CD4-positive, alpha-beta memory T cell (primary cell): ENCODE data around the gene HAS3. TPM values are rescaled to one million over a fixed set of nuclear protein-coding genes. Genes with fewer than 3 reads are reported as not detected.

ENCODE experiments used
- CTCF ChIA-PET: fragments of 350-600 bp; sonication (Branson Sonifier 250); formaldehyde crosslinking; loops from one replicate; lab custom pipeline; 2021; ENCODE audit warnings: inconsistent platforms; ENCODE audit not compliant: partially characterized antibody; lab: Charles Lee
- POLR2A ChIA-PET: fragments of 350-600 bp; sonication (Branson Sonifier 250); formaldehyde crosslinking; loops from one replicate; lab custom pipeline; 2021; ENCODE audit not compliant: partially characterized antibody; lab: Charles Lee
- DNase-seq, 5 donors: peaks; one replicate each; pipeline versions ENCODE4 v3.0.0 to v3.0.0-alpha.2; 2020 to 2022; ENCODE audit warnings: mixed read lengths in 1 of 5
- H3K27ac ChIP-seq: one replicate; pipeline ENCODE4 v1.7.0; 2013; ENCODE audit warnings: low read depth, low read length
- H3K27me3 ChIP-seq: 2 replicates; pipeline ENCODE4 v1.7.0; 2013; ENCODE audit warnings: mild to moderate bottlenecking, low read length, moderate library complexity; ENCODE audit not compliant: insufficient read depth
- H3K36me3 ChIP-seq: 2 replicates; pipeline ENCODE4 v1.7.0; 2013; ENCODE audit warnings: mild to moderate bottlenecking, low read length, moderate library complexity; ENCODE audit not compliant: insufficient read depth
- H3K4me1 ChIP-seq: 2 replicates; pipeline ENCODE4 v1.7.0; 2013; ENCODE audit warnings: mild to moderate bottlenecking, low read length, moderate library complexity; ENCODE audit not compliant: insufficient read depth
- H3K4me3 ChIP-seq, 2 donors: one replicate each; pipeline ENCODE4 v1.7.0; 2013; ENCODE audit warnings: low read length in 2 of 2, mild to moderate bottlenecking in 1 of 2
- H3K9me3 ChIP-seq, 2 donors: one replicate each; pipeline ENCODE4 v1.7.0; 2013; ENCODE audit warnings: low read length in 2 of 2, control low read depth in 1 of 2; ENCODE audit not compliant: control insufficient read depth in 1 of 2
- H3K27ac Mint-ChIP-seq, 7 donors: one replicate each; pipeline ENCODE4 v1.8.0; 2020 to 2021; ENCODE audit warnings: mixed read lengths in 7 of 7, mild to moderate bottlenecking in 6 of 7, inconsistent platforms in 3 of 7, moderate library complexity in 3 of 7
- H3K27me3 Mint-ChIP-seq, 2 donors: one replicate each; pipeline ENCODE4 v1.8.0; 2020 to 2021; ENCODE audit warnings: mixed read lengths in 2 of 2
- H3K36me3 Mint-ChIP-seq, 2 donors: one replicate each; pipeline ENCODE4 v1.8.0; 2020 to 2021; ENCODE audit warnings: mixed read lengths in 2 of 2, inconsistent platforms in 1 of 2, mild to moderate bottlenecking in 1 of 2
- H3K4me1 Mint-ChIP-seq, 4 donors: one replicate each; pipeline ENCODE4 v1.8.0; 2020 to 2021; ENCODE audit warnings: mixed read lengths in 4 of 4, mild to moderate bottlenecking in 1 of 4
- H3K4me3 Mint-ChIP-seq, 8 donors: one replicate each; pipeline ENCODE4 v1.8.0; 2020 to 2021; ENCODE audit warnings: mixed read lengths in 8 of 8, mild to moderate bottlenecking in 7 of 8, moderate library complexity in 6 of 8, inconsistent platforms in 3 of 8
- H3K9me3 Mint-ChIP-seq, 8 donors: one replicate each; pipeline ENCODE4 v1.8.0; 2020 to 2021; ENCODE audit warnings: mixed read lengths in 8 of 8, mild to moderate bottlenecking in 5 of 8, inconsistent platforms in 3 of 8, moderate library complexity in 1 of 8
- intact Hi-C: fragments of 100-400 bp; cut with micrococcal nuclease; formaldehyde crosslinking; loops from one replicate; pipeline ENCODE4 v1.15.1; 2023
- polyA plus RNA-seq, 2 donors: library from polyadenylated mRNA; unstranded; fragments of 300-500 nt; fragmentation: Illumina TruSeq; gene quantifications; one replicate each; pipeline ENCODE4 v1.2.3, GENCODE V29; 2021
- total RNA-seq, 2 experiments: library from RNA; stranded (reverse); gene quantifications; one replicate each; pipeline ENCODE4 v1.2.3, GENCODE V29; 2021

Gene HAS3
- total and polyA plus RNA-seq, 4 experiments from 2014 or later, result 0.07 to 3.3 (median 2.7) TPM; not detected in 1

DNA sequence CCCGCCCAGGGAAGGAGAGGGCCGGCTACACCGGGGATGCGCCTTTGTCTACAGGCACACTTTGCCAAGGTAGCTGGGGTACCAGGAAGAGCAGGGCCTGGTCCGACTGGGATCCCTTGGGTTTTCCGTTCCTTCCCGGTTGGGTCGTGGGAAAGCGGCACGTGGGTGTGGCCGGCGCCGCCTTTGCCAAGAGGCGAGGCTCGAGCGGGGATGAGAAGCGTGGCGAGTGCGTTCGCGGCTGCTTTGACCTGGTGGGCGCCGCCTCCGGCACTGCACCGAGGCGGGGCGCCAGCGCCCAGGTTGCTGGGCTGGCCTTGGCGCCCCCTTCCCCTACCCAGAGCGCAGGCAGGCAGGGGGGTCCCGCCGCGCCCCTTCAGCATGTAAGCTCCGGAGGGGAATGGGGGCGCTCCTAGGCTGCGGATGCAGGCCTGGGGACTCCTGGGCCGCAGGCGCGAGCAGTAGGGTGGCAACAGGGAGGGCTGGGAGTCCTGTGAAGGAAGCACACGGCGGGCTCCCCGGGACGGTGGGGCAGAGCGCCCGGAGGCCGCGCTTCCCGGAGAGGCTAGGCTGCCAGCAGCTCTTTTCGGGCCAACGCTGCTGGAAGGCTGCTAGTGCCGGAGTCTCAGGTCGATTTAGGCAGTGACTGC, 2.0 kb downstream of the HAS3 start:
- POLR2A ChIA-PET, result no interaction called here
- Mint-ChIP-seq H3K9me3 (no peaks in the 10 kb centered on the region), H3K27me3 (peaks cover 18 to 28% of the 10 kb centered on the region in 2 donors), H3K4me1 (peaks cover 5 to 21% (median 14%) of the 10 kb centered on the region in 4 donors), H3K27ac (peak overlapping the region in 1 of 7 donors; percentile 55), H3K4me3 (peak overlapping the region; percentile 50 to 79 (median 75)), H3K36me3 (peaks cover 21 to 24% of the 10 kb centered on the region in 2 donors)
- Histone ChIP-seq H3K27me3 (peaks cover 15% of the 10 kb centered on the region), H3K36me3 (no peaks in the 10 kb centered on the region), H3K27ac (no peak overlapping the region), H3K4me3 (no peak overlapping the region), H3K9me3 (no peaks in the 10 kb centered on the region), H3K4me1 (peaks cover 15% of the 10 kb centered on the region)
- intact Hi-C loops, result no loop called here
- CTCF ChIA-PET, result interaction anchor here (1.2 kb wide), 1 partner anchor 10 kb away, joined by 3 read pairs; no protein-coding TSS in a partner anchor
- no peak for DNase-seq

DNA sequence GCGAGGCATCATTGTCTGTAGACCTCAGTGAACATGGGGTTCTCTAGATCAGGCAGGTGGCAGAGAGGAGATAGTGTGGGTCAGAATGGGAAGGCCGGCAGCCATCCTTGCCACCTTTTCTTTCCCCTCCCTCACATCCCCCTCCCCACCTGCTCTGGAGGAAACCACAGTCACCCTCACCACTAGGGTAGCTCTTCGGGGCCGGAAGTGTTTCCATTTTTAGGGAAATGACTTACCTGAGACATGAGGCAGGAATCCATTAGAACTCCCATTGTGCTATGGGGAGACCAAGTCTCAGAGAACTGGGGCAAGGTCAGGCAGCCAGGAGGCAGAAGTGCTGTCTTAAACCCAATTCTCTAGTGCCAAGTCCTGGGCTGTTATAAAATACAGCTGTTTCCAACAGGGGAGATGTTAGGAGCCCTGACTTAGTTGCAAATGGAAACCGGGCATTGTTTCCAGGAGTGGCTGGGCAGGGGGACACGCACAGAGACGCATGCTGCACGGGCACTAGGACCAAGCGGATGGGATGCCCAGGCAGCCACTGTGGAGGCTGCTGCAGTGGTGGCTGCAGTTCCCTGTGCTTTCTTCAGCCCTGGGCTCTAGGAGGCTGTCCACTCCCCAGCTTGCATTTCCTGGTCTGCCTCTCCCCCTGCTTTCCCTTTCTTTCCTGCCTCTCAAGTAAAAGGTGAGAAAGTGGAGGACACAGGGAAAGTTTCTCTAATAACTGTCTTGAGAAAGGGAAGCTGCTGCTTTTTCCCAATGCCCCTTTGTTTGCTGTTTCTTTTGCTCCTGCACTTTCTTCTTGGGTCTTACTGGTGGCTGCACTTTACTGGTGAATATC, 2.8 kb downstream of the HAS3 start:
- DNase-seq, result no peak
- intact Hi-C loops, result no loop called here
- peaks cover 5 to 26% (median 15%) of the 10 kb centered on the region in 4 donors for H3K4me1 Mint-ChIP-seq
- no peaks in the 10 kb centered on the region for H3K36me3 ChIP-seq
- H3K27ac ChIP-seq, result no peak overlapping the region
- ChIA-PET POLR2A (interaction anchor here (0.8 kb wide), 2 partner anchors 90 to 587 kb away, joined by 3 read pairs; no protein-coding TSS in a partner anchor), CTCF (interaction anchor here (1.2 to 1.4 kb wide), 2 partner anchors 9 to 15 kb away, joined by 3 to 7 read pairs; no protein-coding TSS in a partner anchor)
- peak overlapping the region in 5 of 8 donors; percentile 25 to 60 (median 39) for H3K4me3 Mint-ChIP-seq
- peaks cover 15% of the 10 kb centered on the region for H3K27me3 ChIP-seq
- H3K4me1 ChIP-seq, result peaks cover 19% of the 10 kb centered on the region
- peaks cover 16 to 25% of the 10 kb centered on the region in 2 donors for H3K27me3 Mint-ChIP-seq
- no peak overlapping the region for H3K27ac Mint-ChIP-seq
- no peak overlapping the region for H3K4me3 ChIP-seq
- no peaks in the 10 kb centered on the region for H3K9me3 Mint-ChIP-seq
- no peaks in the 10 kb centered on the region for H3K9me3 ChIP-seq
- peaks cover 21 to 26% of the 10 kb centered on the region in 2 donors for H3K36me3 Mint-ChIP-seq

DNA sequence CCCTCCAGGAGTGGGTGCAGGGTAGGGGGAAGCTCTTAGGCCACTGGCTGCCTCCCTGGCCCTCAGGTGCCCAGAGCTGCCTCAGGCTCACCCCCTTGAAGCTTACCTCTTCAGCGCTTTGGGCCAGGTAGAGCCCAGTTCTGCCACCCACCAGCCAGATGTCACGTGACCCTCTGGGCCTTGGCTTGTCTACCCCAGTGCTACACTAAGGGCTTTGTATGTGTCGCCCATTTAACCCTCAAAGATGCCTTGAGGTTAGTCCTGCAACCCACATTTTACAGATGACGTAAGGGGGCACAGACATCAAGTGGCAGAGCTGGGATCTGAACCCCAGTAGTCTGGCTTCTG, 3.4 kb downstream of the HAS3 start:
- Mint-ChIP-seq H3K36me3 (peaks cover 25 to 31% of the 10 kb centered on the region in 2 donors), H3K9me3 (no peaks in the 10 kb centered on the region), H3K27me3 (peaks cover 16 to 22% of the 10 kb centered on the region in 2 donors), H3K4me1 (peaks cover 5 to 27% (median 15%) of the 10 kb centered on the region in 4 donors), H3K27ac (no peak overlapping the region), H3K4me3 (peak overlapping the region in 2 of 8 donors; percentile 31 to 39)
- intact Hi-C loops, result no loop called here
- Histone ChIP-seq H3K4me3 (no peak overlapping the region), H3K36me3 (peaks cover under 1% of the 10 kb centered on the region), H3K27ac (no peak overlapping the region), H3K9me3 (no peaks in the 10 kb centered on the region), H3K27me3 (peaks cover 15% of the 10 kb centered on the region), H3K4me1 (peaks cover 19% of the 10 kb centered on the region)
- ChIA-PET POLR2A (interaction anchor here (0.8 kb wide), 2 partner anchors 90 to 588 kb away, joined by 3 read pairs; no protein-coding TSS in a partner anchor), CTCF (interaction anchor here (1.2 to 1.4 kb wide), 2 partner anchors 9 to 15 kb away, joined by 3 to 7 read pairs; no protein-coding TSS in a partner anchor)
- no peak for DNase-seq

DNA sequence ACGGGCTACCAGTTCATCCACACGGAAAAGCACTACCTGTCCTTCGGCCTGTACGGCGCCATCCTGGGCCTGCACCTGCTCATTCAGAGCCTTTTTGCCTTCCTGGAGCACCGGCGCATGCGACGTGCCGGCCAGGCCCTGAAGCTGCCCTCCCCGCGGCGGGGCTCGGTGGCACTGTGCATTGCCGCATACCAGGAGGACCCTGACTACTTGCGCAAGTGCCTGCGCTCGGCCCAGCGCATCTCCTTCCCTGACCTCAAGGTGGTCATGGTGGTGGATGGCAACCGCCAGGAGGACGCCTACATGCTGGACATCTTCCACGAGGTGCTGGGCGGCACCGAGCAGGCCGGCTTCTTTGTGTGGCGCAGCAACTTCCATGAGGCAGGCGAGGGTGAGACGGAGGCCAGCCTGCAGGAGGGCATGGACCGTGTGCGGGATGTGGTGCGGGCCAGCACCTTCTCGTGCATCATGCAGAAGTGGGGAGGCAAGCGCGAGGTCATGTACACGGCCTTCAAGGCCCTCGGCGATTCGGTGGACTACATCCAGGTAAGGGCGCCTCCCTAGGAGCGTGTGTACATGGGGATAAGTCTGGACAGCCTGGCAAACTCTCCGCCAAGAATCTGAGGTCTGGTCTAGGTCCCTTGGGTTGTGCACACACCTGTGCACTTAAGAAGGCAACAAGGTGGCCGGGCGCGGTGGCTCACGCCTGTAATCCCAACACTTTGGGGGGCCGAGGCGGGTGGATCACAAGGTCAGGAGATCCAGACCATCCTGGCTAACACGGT, 4.2 kb downstream of the HAS3 start:
- H3K4me3 Mint-ChIP-seq, result peak overlapping the region in 2 of 8 donors; percentile 22 to 25
- peaks cover 14 to 21% of the 10 kb centered on the region in 2 donors for H3K27me3 Mint-ChIP-seq
- intact Hi-C loops, result no loop called here
- DNase-seq, result no peak
- no peak overlapping the region for H3K4me3 ChIP-seq
- peaks cover 30 to 35% of the 10 kb centered on the region in 2 donors for H3K36me3 Mint-ChIP-seq
- H3K27me3 ChIP-seq, result peaks cover 15% of the 10 kb centered on the region
- peaks cover 8% of the 10 kb centered on the region for H3K36me3 ChIP-seq
- ChIA-PET POLR2A (no interaction called here), CTCF (interaction anchor here (1.4 to 6.8 kb wide), 2 partner anchors 13 to 14 kb away, joined by 7 to 54 read pairs; no protein-coding TSS in a partner anchor)
- H3K4me1 Mint-ChIP-seq, result peaks cover 5 to 27% (median 15%) of the 10 kb centered on the region in 4 donors
- H3K27ac ChIP-seq, result no peak overlapping the region
- no peaks in the 10 kb centered on the region for H3K9me3 ChIP-seq
- no peak overlapping the region for H3K27ac Mint-ChIP-seq
- no peaks in the 10 kb centered on the region for H3K9me3 Mint-ChIP-seq
- H3K4me1 ChIP-seq, result peaks cover 19% of the 10 kb centered on the region

DNA sequence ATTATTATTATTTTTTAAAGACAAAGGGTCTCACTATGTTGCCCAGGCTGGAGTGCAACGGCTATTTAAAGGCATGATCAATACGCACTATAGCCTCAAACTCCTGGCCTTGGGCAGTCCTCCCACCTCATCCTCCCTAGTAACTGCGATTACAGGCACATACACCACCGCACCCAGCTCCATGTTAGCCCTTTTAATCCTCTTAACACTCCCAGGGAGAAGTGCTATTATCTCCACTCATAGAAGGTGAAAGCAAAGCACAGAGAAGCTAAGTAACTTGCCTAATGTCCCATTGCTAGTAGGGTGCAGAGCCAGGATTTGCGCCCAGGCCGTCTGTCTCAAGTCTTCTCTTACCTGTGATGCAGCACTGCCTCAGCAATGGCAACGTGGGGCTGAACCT, 5.0 kb downstream of the HAS3 start:
- Histone ChIP-seq H3K9me3 (no peaks in the 10 kb centered on the region), H3K36me3 (peaks cover 16% of the 10 kb centered on the region), H3K27ac (no peak overlapping the region), H3K4me1 (peaks cover 19% of the 10 kb centered on the region), H3K4me3 (no peak overlapping the region), H3K27me3 (peaks cover 12% of the 10 kb centered on the region)
- Mint-ChIP-seq H3K27me3 (peaks cover 10 to 17% of the 10 kb centered on the region in 2 donors), H3K27ac (no peak overlapping the region), H3K4me1 (peaks cover 2 to 24% (median 12%) of the 10 kb centered on the region in 4 donors), H3K4me3 (peak overlapping the region in 1 of 8 donors; percentile 61), H3K36me3 (peaks cover 35 to 43% of the 10 kb centered on the region in 2 donors), H3K9me3 (no peaks in the 10 kb centered on the region)
- intact Hi-C loops, result no loop called here
- DNase-seq, result no peak
- POLR2A ChIA-PET, result no interaction called here
- CTCF ChIA-PET, result interaction anchor here (6.8 kb wide), 1 partner anchor 13 kb away, joined by 54 read pairs; no protein-coding TSS in a partner anchor

DNA sequence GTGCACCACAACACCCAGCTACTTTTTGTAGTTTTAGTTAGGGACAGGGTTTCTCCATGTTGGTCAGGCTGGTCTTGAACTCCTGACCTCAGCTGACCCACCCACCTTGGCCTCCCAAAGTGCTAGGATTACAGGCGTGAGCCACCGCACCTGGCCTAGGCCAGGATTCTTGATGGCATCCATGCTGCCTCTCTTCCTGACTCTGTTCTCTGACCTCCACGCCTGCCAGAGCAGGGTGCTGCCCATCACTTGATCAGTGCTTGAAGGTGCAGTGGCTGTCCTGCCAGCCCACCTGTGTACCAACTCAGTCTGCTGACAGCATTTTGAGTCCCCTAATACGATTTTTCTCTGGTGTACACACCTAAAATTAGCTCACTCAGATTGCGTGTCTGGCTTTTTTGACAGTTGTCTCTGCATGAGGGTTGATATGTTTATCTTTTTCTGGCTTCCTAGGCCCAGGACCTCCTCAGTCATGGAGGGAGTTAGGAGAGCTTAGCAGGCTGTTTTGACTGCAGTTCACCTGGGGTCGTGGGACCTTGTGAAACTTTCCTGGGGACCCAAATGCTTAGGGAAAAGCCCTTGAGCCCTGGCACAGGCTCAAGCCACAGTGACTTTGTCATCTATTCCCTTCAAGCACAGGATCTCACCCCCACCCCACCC, 5.9 kb downstream of the HAS3 start:
- peaks cover 19% of the 10 kb centered on the region for H3K4me1 ChIP-seq
- intact Hi-C loops, result no loop called here
- ChIA-PET POLR2A (no interaction called here), CTCF (interaction anchor here (0.7 to 6.8 kb wide), 2 partner anchors 12 to 30 kb away, joined by 3 to 54 read pairs; no protein-coding TSS in a partner anchor)
- no peak overlapping the region for H3K27ac ChIP-seq
- no peaks in the 10 kb centered on the region for H3K9me3 Mint-ChIP-seq
- peaks cover 9% of the 10 kb centered on the region for H3K27me3 ChIP-seq
- H3K27me3 Mint-ChIP-seq, result peaks cover 6 to 15% of the 10 kb centered on the region in 2 donors
- no peak for DNase-seq
- H3K27ac Mint-ChIP-seq, result peak overlapping the region in 1 of 7 donors; percentile 64
- peaks cover 0 to 19% (median 10%) of the 10 kb centered on the region in 4 donors for H3K4me1 Mint-ChIP-seq
- H3K4me3 ChIP-seq, result no peak overlapping the region
- no peaks in the 10 kb centered on the region for H3K9me3 ChIP-seq
- peaks cover 35 to 44% of the 10 kb centered on the region in 2 donors for H3K36me3 Mint-ChIP-seq
- H3K36me3 ChIP-seq, result peaks cover 19% of the 10 kb centered on the region
- H3K4me3 Mint-ChIP-seq, result no peak overlapping the region
